Choroid plexus epithelial cell (primary cell): ENCODE measurements around the gene SYMPK.

Source experiments
- DNase-seq: peaks from one replicate; pipeline ENCODE4 v3.0.0-alpha.2; 2010; ENCODE audit warnings: low read depth
- H3K4me3 ChIP-seq: 2 replicates; pipeline ENCODE4 v1.5.1; 2011; ENCODE audit warnings: low read depth, mild to moderate bottlenecking, control low read depth, low read length, moderate library complexity
- CTCF ChIP-seq: conservative IDR thresholded peaks from 2 replicates; pipeline ENCODE4 v1.5.1; 2011; ENCODE audit warnings: low read depth, mild to moderate bottlenecking, control low read depth, inconsistent platforms, low read length, moderate library complexity

SYMPK gene

GRCh38 chr19:45895519-45895972 is 32.6 kb upstream of the SYMPK start:
- DNase-seq: no peak
- TF ChIP-seq CTCF: no peak
- H3K4me3 ChIP-seq: no peak overlapping the region

- H3K4me3 ChIP-seq: no peak overlapping the region
- TF ChIP-seq CTCF: no peak
- no peak for DNase-seq
Measured at GRCh38 chr19:45890877-45891276, 27.9 kb upstream of the SYMPK start.

- no peak overlapping the region for H3K4me3 ChIP-seq
- no peak for TF ChIP-seq CTCF
- DNase-seq: no peak
Measured at GRCh38 chr19:45889210-45889885, 26.4 kb upstream of the SYMPK start.

- TF ChIP-seq CTCF: no peak
- DNase-seq: no peak
- peak overlapping the region; percentile 63 for H3K4me3 ChIP-seq
Measured at GRCh38 chr19:45887200-45887710, 24.3 kb upstream of the SYMPK start.

GRCh38 chr19:45886427-45887199 is 23.7 kb upstream of the SYMPK start:
- TF ChIP-seq CTCF: no peak
- DNase-seq: peak; percentile 97

GRCh38 chr19:45885556-45886426 is 22.8 kb upstream of the SYMPK start, which contains the start of gene IRF2BP1:
IRF2BP1 (minus strand) TSS chr19:45886141; CDS start chr19:45885774, 367 bp downstream.
- TF ChIP-seq CTCF: no peak
- H3K4me3 ChIP-seq: peak within 1 kb of the TSS; percentile 63
- peak; percentile 95 for DNase-seq

More at GRCh38 chr19:45886427-45887199, 23.7 kb upstream of the SYMPK start:
- peak overlapping the region; percentile 63 for H3K4me3 ChIP-seq
